Tibial nerve (tissue), 4 donors: ENCODE measurements around the gene SYCE3. TPM values are rescaled to one million over a fixed set of nuclear protein-coding genes. Genes with fewer than 3 reads are reported as not detected.

Source experiments
- DNase-seq, 2 donors: peaks; one replicate each; pipeline ENCODE4 v3.0.0-alpha.2; 2019; ENCODE audit warnings: low spot score in 2 of 2
- H3K27ac ChIP-seq, 4 donors: fragments of 200-600 bp; sonication (generic) in 3 of 4; one replicate each; pipeline ENCODE4 v1.5.1; 2017 to 2019; ENCODE audit warnings: mild to moderate bottlenecking in 1 of 4
- H3K27me3 ChIP-seq, 2 donors: fragments of 200-600 bp; sonication (generic) in 1 of 2; one replicate each; pipeline versions ENCODE4 v1.5.1 to v1.6.0; 2017 to 2019
- H3K36me3 ChIP-seq, 3 donors: fragments of 200-600 bp; sonication (generic); one replicate each; pipeline ENCODE4 v1.5.1; 2018 to 2019
- H3K4me1 ChIP-seq, 4 donors: fragments of 200-600 bp; sonication (generic) in 3 of 4; one replicate each; pipeline ENCODE4 v1.5.1; 2017 to 2019
- H3K4me3 ChIP-seq, 4 donors: fragments of 200-600 bp; sonication (generic) in 3 of 4; one replicate each; pipeline ENCODE4 v1.5.1; 2017 to 2019; ENCODE audit warnings: mild to moderate bottlenecking in 1 of 4, moderate library complexity in 1 of 4
- H3K9me3 ChIP-seq, 4 donors: fragments of 200-600 bp; sonication (generic) in 3 of 4; one replicate each; pipeline ENCODE4 v1.5.1; 2017 to 2019
- CTCF ChIP-seq, 5 experiments: fragments of 200-600 bp in 3 of 5; fragments of 450-650 bp in 2 of 5; sonication (generic) in 3 of 5; IDR thresholded peaks; one replicate each; pipeline ENCODE4 v1.5.1; 2016 to 2019; ENCODE audit warnings: antibody characterized with exemption in 5 of 5, mild to moderate bottlenecking in 3 of 5, moderate library complexity in 2 of 5
- EP300 ChIP-seq, 2 donors: sonication (generic); formaldehyde crosslinking; IDR thresholded peaks; one replicate each; pipeline ENCODE4 v1.6.1; 2017; ENCODE audit warnings: antibody characterized with exemption in 2 of 2, mild to moderate bottlenecking in 1 of 2
- POLR2A ChIP-seq, 2 donors: fragments of 450-650 bp; IDR thresholded peaks; one replicate each; pipeline ENCODE4 v1.6.1; 2017; ENCODE audit warnings: antibody characterized with exemption in 2 of 2, mild to moderate bottlenecking in 2 of 2, moderate library complexity in 2 of 2
- WGBS, 2 donors: methylation state at CpG; one replicate each; pipeline ENCODE4 v1.1.5; 2018; 5-methylcytosine and 5-hydroxymethylcytosine counted together
- total RNA-seq, 4 donors: library from RNA; depleted of rRNA; stranded (reverse); fragments of >200 nt; gene quantifications; one replicate each; pipeline ENCODE4 v1.1.0, GENCODE V29; 2016

The SYCE3 gene
- total RNA-seq, 4 donors from 2014 or later, result not detected

- H3K4me3 ChIP-seq, result peak overlapping the region; percentile 50 to 93 (median 91)
- WGBS, 2 donors, result 0 to 3% methylated on average over 6 to 18 of the region's 33 CpGs
- no peak for TF ChIP-seq POLR2A (IDR thresholded peaks at IDR 0.05)
- peak in 2 of 5 experiments; percentile 54 to 56 for TF ChIP-seq CTCF (IDR thresholded peaks at IDR 0.05)
- peaks cover 0 to 34% (median 21%) of the 10 kb centered on the region in 3 donors for H3K36me3 ChIP-seq
- peaks cover 0 to 63% (median 28%) of the 10 kb centered on the region in 4 donors for H3K4me1 ChIP-seq
- peaks cover 0 to 13% of the 10 kb centered on the region in 2 donors for H3K27me3 ChIP-seq
- H3K27ac ChIP-seq, result peak overlapping the region; percentile 72 to 95 (median 91)
- no peak for DNase-seq
- no peaks in the 10 kb centered on the region for H3K9me3 ChIP-seq
Observed at GRCh38 chr22:50525858-50526107, 36.9 kb downstream of the SYCE3 start.

- peak; percentile 90 to 94 for DNase-seq
- TF ChIP-seq EP300 (IDR thresholded peaks at IDR 0.05) (peak; percentile 88 to 93), CTCF (IDR thresholded peaks at IDR 0.05) (peak in 3 of 5 experiments; percentile 52 to 68 (median 54)), POLR2A (IDR thresholded peaks at IDR 0.05) (peak; percentile 28 to 76)
- H3K4me3 ChIP-seq, result peak within 1 kb of the TSS; percentile 50 to 93 (median 91)
- 0% methylated on average over 31 to 62 of the region's 84 CpGs for WGBS, 2 donors
- peaks cover 0 to 57% (median 23%) of the 10 kb centered on the region in 4 donors for H3K4me1 ChIP-seq
- peak within 1 kb of the TSS; percentile 72 to 95 (median 91) for H3K27ac ChIP-seq
- no peaks in the 10 kb centered on the region for H3K9me3 ChIP-seq
- H3K36me3 ChIP-seq, result peaks cover 0 to 39% (median 21%) of the 10 kb centered on the region in 3 donors
- peaks cover 0 to 8% of the 10 kb centered on the region in 2 donors for H3K27me3 ChIP-seq
Observed at GRCh38 chr22:50525104-50525857, 37.4 kb downstream of the SYCE3 start, which contains the start of gene SCO2. Gene SCO2, minus strand, starts transcription at chr22:50525598. Its CDS starts 1,187 bp downstream, at chr22:50524411.

GRCh38 chr22:50524676-50525103 lies 38.0 kb downstream of the SYCE3 start:
- DNase-seq, result no peak
- H3K4me3 ChIP-seq, result peak overlapping the region; percentile 50 to 93 (median 91)
- H3K27ac ChIP-seq, result peak overlapping the region; percentile 12 to 95 (median 91)
- peaks cover 0 to 52% (median 21%) of the 10 kb centered on the region in 4 donors for H3K4me1 ChIP-seq
- H3K27me3 ChIP-seq, result peaks cover 0 to 5% of the 10 kb centered on the region in 2 donors
- no peaks in the 10 kb centered on the region for H3K9me3 ChIP-seq
- TF ChIP-seq POLR2A (IDR thresholded peaks at IDR 0.05) (no peak), EP300 (IDR thresholded peaks at IDR 0.05) (no peak), CTCF (IDR thresholded peaks at IDR 0.05) (no peak)
- whole genome bisulfite sequencing, 2 donors, result 9 to 10% methylated on average over 19 of the region's 19 CpGs
- peaks cover 0 to 45% (median 21%) of the 10 kb centered on the region in 3 donors for H3K36me3 ChIP-seq

GRCh38 chr22:50523806-50524675 lies 38.7 kb downstream of the SYCE3 start:
- Histone ChIP-seq H3K27me3 (no peaks in the 10 kb centered on the region), H3K4me3 (peak overlapping the region in 3 of 4 donors; percentile 90 to 93 (median 92)), H3K4me1 (peaks cover 0 to 45% (median 19%) of the 10 kb centered on the region in 4 donors), H3K36me3 (peaks cover 0 to 51% (median 25%) of the 10 kb centered on the region in 3 donors), H3K9me3 (no peaks in the 10 kb centered on the region), H3K27ac (peak overlapping the region in 1 of 4 donors; percentile 90)
- WGBS, 2 donors, result 77 to 79% methylated on average over 12 to 15 of the region's 25 CpGs
- TF ChIP-seq EP300 (IDR thresholded peaks at IDR 0.05), result no peak
- TF ChIP-seq POLR2A (IDR thresholded peaks at IDR 0.05), result no peak
- no peak for TF ChIP-seq CTCF (IDR thresholded peaks at IDR 0.05)
- no peak for DNase-seq
